DND-41 (cell line): Measurements from ENCODE around the gene UFD1.

Source experiments
- ATAC-seq: fragments of 200-7000 bp; cut with Tn5 transposase; 3 replicates; pipeline ENCODE4 v1.9.1; 2021; ENCODE audit warnings: low read depth; ENCODE audit not compliant: insufficient read depth
- DNase-seq: peaks from one replicate; pipeline ENCODE4 v3.0.0-alpha.2; 2020
- H2AFZ ChIP-seq: 2 replicates; pipeline ENCODE4 v1.6.0; 2012; ENCODE audit warnings: low read depth, low read length
- H3K27ac ChIP-seq: 2 replicates; pipeline ENCODE4 v1.5.1; 2012; ENCODE audit warnings: low read length, inconsistent platforms
- H3K27me3 ChIP-seq: fragments of 200-600 bp; sonication (generic); 2 replicates; pipeline ENCODE4 v1.6.0; 2012; ENCODE audit warnings: low read length, mild to moderate bottlenecking, inconsistent platforms; ENCODE audit not compliant: insufficient read depth, poor library complexity
- H3K36me3 ChIP-seq: 2 replicates; pipeline ENCODE4 v1.5.1; 2012; ENCODE audit warnings: low read length, inconsistent platforms; ENCODE audit not compliant: insufficient read depth
- H3K4me1 ChIP-seq: 2 replicates; pipeline ENCODE4 v1.5.1; 2012; ENCODE audit warnings: mild to moderate bottlenecking, low read length; ENCODE audit not compliant: insufficient read depth
- H3K4me2 ChIP-seq: 2 replicates; pipeline ENCODE4 v1.6.0; 2012; ENCODE audit warnings: mild to moderate bottlenecking, moderate library complexity, low read length, inconsistent platforms; ENCODE audit not compliant: insufficient read depth
- H3K4me3 ChIP-seq, 2 experiments: fragments of 200-600 bp in 1 of 2; shearing (Covaris generic) in 1 of 2; 2 replicates each; pipeline ENCODE4 v1.5.1; 2012 to 2016; ENCODE audit warnings: inconsistent platforms in 2 of 2, low read length in 2 of 2, mild to moderate bottlenecking in 2 of 2, low read depth in 1 of 2, moderate library complexity in 1 of 2
- H3K79me2 ChIP-seq: 2 replicates; pipeline ENCODE4 v1.6.0; 2012; ENCODE audit warnings: low read length, inconsistent platforms; ENCODE audit not compliant: insufficient read depth
- H3K9ac ChIP-seq: 2 replicates; pipeline ENCODE4 v1.6.0; 2012; ENCODE audit warnings: low read depth, mild to moderate bottlenecking, inconsistent platforms, low read length, moderate library complexity
- H3K9me3 ChIP-seq: 2 replicates; pipeline ENCODE4 v1.5.1; 2012; ENCODE audit warnings: low read length, moderate library complexity, mild to moderate bottlenecking, inconsistent platforms; ENCODE audit not compliant: insufficient read depth, severe bottlenecking
- H4K20me1 ChIP-seq: 2 replicates; pipeline ENCODE4 v1.6.0; 2012; ENCODE audit warnings: low read length; ENCODE audit not compliant: insufficient read depth
- CTCF ChIP-seq: IDR thresholded peaks from 2 replicates; pipeline ENCODE4 v1.5.1; 2012; ENCODE audit warnings: borderline replicate concordance, low read length, moderate library complexity, mild to moderate bottlenecking; ENCODE audit not compliant: poor library complexity, severe bottlenecking; ENCODE audit errors: extremely low read depth
- EZH2 ChIP-seq: IDR thresholded peaks from 3 replicates; pipeline ENCODE4 v1.6.1; 2012; ENCODE audit warnings: borderline replicate concordance, low read depth, mild to moderate bottlenecking, moderate library complexity, low read length, inconsistent platforms; ENCODE audit not compliant: severe bottlenecking

Gene UFD1

DNA sequence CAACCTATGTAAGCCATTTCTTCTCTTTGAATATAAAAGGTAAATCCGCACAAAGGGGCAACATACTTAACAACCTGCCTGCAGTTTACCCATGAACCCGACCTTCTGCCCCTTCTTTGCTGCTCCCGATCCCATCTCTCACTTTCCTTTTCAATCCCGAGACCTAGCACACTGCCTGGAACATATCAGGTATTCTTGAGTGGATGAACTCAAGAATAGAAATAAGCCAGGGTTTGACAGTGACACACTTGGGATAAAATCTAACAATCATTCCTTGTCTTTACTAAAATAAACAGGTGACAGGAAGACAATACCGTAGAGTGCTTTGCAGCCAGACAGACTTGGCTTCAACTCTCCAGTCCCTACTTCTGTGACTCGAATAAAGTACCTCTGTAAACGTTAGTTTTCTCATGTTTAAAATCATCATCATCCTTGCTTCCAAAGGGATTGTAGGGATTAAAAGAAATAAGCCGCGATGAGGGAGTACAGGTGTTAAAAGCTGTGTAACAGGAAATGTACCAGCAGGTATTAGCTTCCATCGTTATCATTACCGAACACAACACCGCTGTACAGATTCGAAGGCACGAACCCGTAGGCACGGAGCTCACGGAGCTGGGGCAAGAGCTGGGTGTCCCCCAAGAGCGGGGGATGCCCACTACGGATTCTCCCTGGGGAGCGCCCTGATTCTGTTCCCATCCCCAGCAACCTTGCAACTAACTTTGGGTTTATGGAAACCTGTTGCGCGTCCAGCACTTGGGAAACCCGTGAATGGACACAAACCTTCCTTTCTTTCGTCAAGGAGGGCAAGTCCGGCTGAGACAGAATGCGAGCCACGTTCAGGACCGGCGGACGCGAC, 720 bp downstream of the UFD1 start:
- Histone ChIP-seq H2AFZ (peak overlapping the region; percentile 98), H3K79me2 (peaks cover 86% of the 10 kb centered on the region), H3K36me3 (peaks cover 55% of the 10 kb centered on the region)

DNA sequence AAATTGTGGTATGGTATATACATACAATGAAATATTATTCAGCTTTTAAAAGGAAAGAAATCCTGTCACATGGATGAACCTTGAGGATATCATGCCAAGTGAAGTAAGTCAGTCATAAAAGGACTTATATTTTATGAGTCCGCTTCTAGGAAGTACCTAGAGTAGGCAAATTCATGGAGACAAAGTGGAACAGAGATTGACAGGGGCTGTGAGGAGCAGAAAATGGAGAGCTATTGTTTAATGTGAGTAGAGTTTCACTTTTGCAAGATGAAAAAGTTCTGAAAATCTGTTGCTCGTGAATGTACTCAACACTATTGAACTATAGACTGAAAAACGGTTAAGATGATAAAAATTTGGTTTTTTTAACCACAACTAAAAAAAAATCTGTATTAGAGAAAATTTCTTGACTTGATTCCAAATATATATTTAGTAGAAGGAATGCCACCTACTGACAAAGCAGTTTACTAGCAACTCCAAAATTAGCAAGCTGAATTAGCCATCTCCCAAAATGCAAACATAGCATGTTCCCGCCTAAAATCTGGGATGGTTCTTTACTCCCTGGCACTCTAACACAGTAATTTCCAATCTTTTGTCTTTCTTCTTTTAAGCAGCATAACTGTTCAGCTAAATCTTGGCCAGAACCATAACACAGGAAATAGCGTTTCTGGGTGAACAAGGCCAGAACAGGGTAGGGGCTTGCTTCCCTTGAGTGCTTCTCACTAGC, 1.5 kb downstream of the UFD1 start:
- no peaks in the 10 kb centered on the region for H3K9me3 ChIP-seq
- H3K27me3 ChIP-seq, result no peaks in the 10 kb centered on the region
- H2AFZ ChIP-seq, result no peak overlapping the region
- peak overlapping the region; percentile 79 for H3K9ac ChIP-seq
- H4K20me1 ChIP-seq, result peaks cover 65% of the 10 kb centered on the region
- H3K36me3 ChIP-seq, result peaks cover 56% of the 10 kb centered on the region
- peaks cover 87% of the 10 kb centered on the region for H3K79me2 ChIP-seq
- H3K4me2 ChIP-seq, result peak overlapping the region; percentile 93
- DNase-seq (no peak), ATAC-seq (no peak)
- TF ChIP-seq EZH2, result no peak
- TF ChIP-seq CTCF, result peak; percentile 61
- peak overlapping the region; percentile 52 to 98; a peak in 3 of 4 replicates for H3K4me3 ChIP-seq
- H3K4me1 ChIP-seq, result peaks cover 43% of the 10 kb centered on the region
- peak overlapping the region; percentile 100 for H3K27ac ChIP-seq

More for the DNA sequence above, 720 bp downstream of the UFD1 start:
- Histone ChIP-seq H3K27me3 (no peaks in the 10 kb centered on the region), H3K9me3 (no peaks in the 10 kb centered on the region), H3K4me3 (peak overlapping the region; percentile 52 to 98), H3K9ac (peak overlapping the region; percentile 79), H3K4me1 (peaks cover 43% of the 10 kb centered on the region), H3K27ac (peak overlapping the region; percentile 100), H4K20me1 (peaks cover 63% of the 10 kb centered on the region), H3K4me2 (peak overlapping the region; percentile 93)
- DNase-seq (peak; percentile 20), ATAC-seq (no peak)
- TF ChIP-seq CTCF, result no peak
- no peak for TF ChIP-seq EZH2

GRCh38 chr22:19476023-19476422, 3.0 kb downstream of the UFD1 start:
- peaks cover 84% of the 10 kb centered on the region for H3K79me2 ChIP-seq
- no peak overlapping the region for H3K4me3 ChIP-seq
- H3K27me3 ChIP-seq, result no peaks in the 10 kb centered on the region
- peaks cover 71% of the 10 kb centered on the region for H4K20me1 ChIP-seq
- H3K4me1 ChIP-seq, result peaks cover 30% of the 10 kb centered on the region
- ATAC-seq (no peak), DNase-seq (no peak)
- H3K9me3 ChIP-seq, result no peaks in the 10 kb centered on the region
- H2AFZ ChIP-seq, result no peak overlapping the region
- peaks cover 58% of the 10 kb centered on the region for H3K36me3 ChIP-seq
- H3K4me2 ChIP-seq, result peak overlapping the region; percentile 29; the same call in 1 of the 2 replicates
- no peak for TF ChIP-seq CTCF
- TF ChIP-seq EZH2, result no peak
- no peak overlapping the region for H3K9ac ChIP-seq
- H3K27ac ChIP-seq, result no peak overlapping the region
